ENCODE measurements around the gene PTAFR.

Gene PTAFR

DNA sequence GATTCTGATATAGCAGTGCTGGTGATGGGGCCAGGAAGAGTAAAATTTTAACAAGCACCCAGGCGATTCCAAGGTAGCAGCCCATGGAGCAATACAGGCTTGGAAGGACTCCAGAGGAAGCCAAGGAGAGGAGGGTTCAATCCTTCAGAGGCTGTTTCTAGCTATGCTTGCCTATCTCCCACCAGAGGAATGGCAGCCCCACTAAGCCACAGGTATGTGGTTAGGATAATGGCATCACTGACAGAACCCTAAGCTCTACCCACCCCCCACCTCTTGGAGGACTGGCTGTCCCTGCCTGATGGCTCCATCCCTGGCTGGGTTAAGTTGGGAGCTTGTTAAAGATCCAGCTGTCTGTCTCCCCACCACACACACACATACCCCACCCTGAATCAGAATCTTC is 19.3 kb upstream of the PTAFR start:
- no peak overlapping the region for H3K4me2 ChIP-seq (ENCODE audit: low read length)
- no peaks in the 10 kb centered on the region for H4K20me1 ChIP-seq (ENCODE audit: insufficient read depth, low read length)
- no peaks in the 10 kb centered on the region for H3K79me2 ChIP-seq (ENCODE audit: insufficient read depth, low read length)
- H3F3A ChIP-seq (ENCODE audit: insufficient read depth, low read length), result no peaks in the 10 kb centered on the region
- H3K9me3 ChIP-seq (ENCODE audit: low read length), result no peaks in the 10 kb centered on the region
- H3K27ac ChIP-seq (ENCODE audit: low read depth, low read length, poor library complexity, severe bottlenecking), result no peak overlapping the region
- no peak overlapping the region for H2AFZ ChIP-seq (ENCODE audit: low read length)
- no peaks in the 10 kb centered on the region for H3K9me2 ChIP-seq (ENCODE audit: low read depth, low read length)
- H3K4me3 ChIP-seq (ENCODE audit: low read depth, low read length, poor library complexity, severe bottlenecking), result no peak overlapping the region
- peaks cover 15% of the 10 kb centered on the region for H3K4me1 ChIP-seq (ENCODE audit: insufficient read depth, low read length, severe bottlenecking)
- H3K27me3 ChIP-seq (ENCODE audit: insufficient read depth, low read length), result no peaks in the 10 kb centered on the region
- no peak overlapping the region for H3K9ac ChIP-seq (ENCODE audit: low read length)
- H3K36me3 ChIP-seq (ENCODE audit: insufficient read depth, low read length), result peaks cover 29% of the 10 kb centered on the region
- TF ChIP-seq CTCF (IDR thresholded peaks at IDR 0.05; ENCODE audit: low read length), result no peak
- TF ChIP-seq EZH2 (IDR thresholded peaks at IDR 0.05; ENCODE audit: borderline replicate concordance, low read length), result no peak

GRCh38 chr1:28194326-28195035 is 18.0 kb upstream of the PTAFR start:
- Histone ChIP-seq H4K20me1 (ENCODE audit: insufficient read depth, low read length) (no peaks in the 10 kb centered on the region), H3K27me3 (ENCODE audit: insufficient read depth, low read length) (no peaks in the 10 kb centered on the region), H3K9me3 (ENCODE audit: low read length) (no peaks in the 10 kb centered on the region), H3K36me3 (ENCODE audit: insufficient read depth, low read length) (peaks cover 17% of the 10 kb centered on the region), H3F3A (ENCODE audit: insufficient read depth, low read length) (no peaks in the 10 kb centered on the region), H3K9me2 (ENCODE audit: low read depth, low read length) (no peaks in the 10 kb centered on the region), H3K79me2 (ENCODE audit: insufficient read depth, low read length) (no peaks in the 10 kb centered on the region), H3K4me3 (ENCODE audit: low read depth, low read length, poor library complexity, severe bottlenecking) (no peak overlapping the region), H3K27ac (ENCODE audit: low read depth, low read length, poor library complexity, severe bottlenecking) (no peak overlapping the region), H3K9ac (ENCODE audit: low read length) (no peak overlapping the region), H3K4me1 (ENCODE audit: insufficient read depth, low read length, severe bottlenecking) (peaks cover 15% of the 10 kb centered on the region), H3K4me2 (ENCODE audit: low read length) (no peak overlapping the region), H2AFZ (ENCODE audit: low read length) (no peak overlapping the region)
- no peak for TF ChIP-seq CTCF (IDR thresholded peaks at IDR 0.05; ENCODE audit: low read length)
- TF ChIP-seq EZH2 (IDR thresholded peaks at IDR 0.05; ENCODE audit: borderline replicate concordance, low read length), result no peak

DNA sequence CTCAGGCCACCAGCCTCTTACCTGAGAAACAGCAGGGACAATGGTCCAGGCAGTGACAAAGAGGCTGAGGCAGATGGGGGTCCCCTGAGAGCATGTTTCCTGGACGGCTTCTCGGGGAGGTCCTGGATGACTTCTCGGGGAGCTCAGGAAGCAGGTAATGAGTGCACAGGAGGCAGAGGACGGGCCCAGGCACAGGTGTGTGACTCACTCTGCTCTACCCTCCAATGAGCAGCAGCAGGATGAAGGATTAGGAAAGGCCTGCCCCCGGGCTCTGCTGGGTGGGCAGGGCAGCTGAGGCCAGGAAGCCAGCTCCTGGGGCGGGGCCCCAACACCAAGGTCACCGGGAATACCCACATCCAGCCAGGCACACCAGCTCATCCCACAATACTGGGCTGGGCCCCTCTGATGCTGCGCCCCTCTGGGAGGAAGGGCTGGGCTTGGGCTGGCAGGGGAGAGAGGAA is 17.2 kb upstream of the PTAFR start:
- Histone ChIP-seq H3K79me2 (ENCODE audit: insufficient read depth, low read length) (no peaks in the 10 kb centered on the region), H3K4me2 (ENCODE audit: low read length) (no peak overlapping the region), H3K27ac (ENCODE audit: low read depth, low read length, poor library complexity, severe bottlenecking) (no peak overlapping the region), H3K9me2 (ENCODE audit: low read depth, low read length) (no peaks in the 10 kb centered on the region), H3K4me3 (ENCODE audit: low read depth, low read length, poor library complexity, severe bottlenecking) (no peak overlapping the region), H3K9ac (ENCODE audit: low read length) (no peak overlapping the region), H3K36me3 (ENCODE audit: insufficient read depth, low read length) (peaks cover 10% of the 10 kb centered on the region), H3K4me1 (ENCODE audit: insufficient read depth, low read length, severe bottlenecking) (peaks cover 15% of the 10 kb centered on the region), H2AFZ (ENCODE audit: low read length) (no peak overlapping the region), H3K9me3 (ENCODE audit: low read length) (no peaks in the 10 kb centered on the region), H3F3A (ENCODE audit: insufficient read depth, low read length) (no peaks in the 10 kb centered on the region), H4K20me1 (ENCODE audit: insufficient read depth, low read length) (no peaks in the 10 kb centered on the region), H3K27me3 (ENCODE audit: insufficient read depth, low read length) (no peaks in the 10 kb centered on the region)
- no peak for TF ChIP-seq EZH2 (IDR thresholded peaks at IDR 0.05; ENCODE audit: borderline replicate concordance, low read length)
- no peak for TF ChIP-seq CTCF (IDR thresholded peaks at IDR 0.05; ENCODE audit: low read length)
